Lung (tissue), 12 donors: Measurements from ENCODE around the gene SIM2. TPM values are rescaled to one million over a fixed set of nuclear protein-coding genes. Genes with fewer than 3 reads are reported as not detected.

Source experiments
- ATAC-seq: fragments of 200-7000 bp; cut with Tn5 transposase; one replicate; pipeline ENCODE4 v1.9.1; 2020; ENCODE audit warnings: moderate number of reproducible peaks; ENCODE audit not compliant: insufficient read depth, low FRiP score
- DNase-seq, 3 donors: peaks; one replicate each; pipeline ENCODE4 v3.0.0-alpha.2; 2013 to 2017
- H3K27ac ChIP-seq, 2 donors: one replicate each; pipeline ENCODE4 v1.5.1; 2013; ENCODE audit warnings: mild to moderate bottlenecking in 2 of 2, moderate library complexity in 2 of 2, control low read depth in 1 of 2, inconsistent platforms in 1 of 2, low read depth in 1 of 2, low read length in 1 of 2
- H3K27me3 ChIP-seq, 3 donors: one replicate each; pipeline ENCODE4 v1.5.1; 2013; ENCODE audit warnings: low read length in 2 of 3; ENCODE audit not compliant: control insufficient read depth in 3 of 3, insufficient read depth in 3 of 3
- H3K36me3 ChIP-seq, 4 donors: one replicate each; pipeline ENCODE4 v1.5.1; 2013; ENCODE audit warnings: low read length in 4 of 4, mild to moderate bottlenecking in 1 of 4, moderate library complexity in 1 of 4; ENCODE audit not compliant: control insufficient read depth in 4 of 4, insufficient read depth in 4 of 4
- H3K4me1 ChIP-seq, 5 donors: one replicate each; pipeline ENCODE4 v1.5.1; 2013; ENCODE audit warnings: low read length in 5 of 5, mild to moderate bottlenecking in 2 of 5, moderate library complexity in 1 of 5; ENCODE audit not compliant: control insufficient read depth in 5 of 5, insufficient read depth in 5 of 5
- H3K4me3 ChIP-seq: one replicate; pipeline ENCODE4 v1.5.1; 2013; ENCODE audit warnings: mild to moderate bottlenecking, control low read depth, moderate library complexity
- H3K9ac ChIP-seq, 2 donors: one replicate each; pipeline ENCODE4 v1.5.1; 2013; ENCODE audit warnings: low read length in 2 of 2, control low read depth in 1 of 2; ENCODE audit not compliant: insufficient read depth in 1 of 2
- H3K9me3 ChIP-seq, 4 donors: one replicate each; pipeline ENCODE4 v1.5.1; 2013; ENCODE audit warnings: low read length in 3 of 4, mild to moderate bottlenecking in 1 of 4, moderate library complexity in 1 of 4; ENCODE audit not compliant: control insufficient read depth in 4 of 4, insufficient read depth in 3 of 4
- WGBS, 2 donors: extraction: QIAGEN DNeasy Blood & Tissue Kit; methylation state at CpG; one replicate each; pipeline ENCODE4 v1.1.7; 2013; 5-methylcytosine and 5-hydroxymethylcytosine counted together
- polyA plus RNA-seq, 2 donors: library from polyadenylated mRNA; stranded (reverse); fragments of 200-250 nt; gene quantifications; one replicate each; pipeline ENCODE4 v1.2.1, GENCODE V29; 2013
- total RNA-seq, 2 donors: library from RNA; depleted of rRNA in 1 of 2; stranded (reverse); fragments of >200 nt in 1 of 2; gene quantifications; one replicate each; pipeline ENCODE4 v1.2.1, GENCODE V29; 2014 to 2021
- TF ChIP-seq, protein P1 (sequence below): IDR thresholded peaks from 2 replicates; pipeline ENCODE4 v1.5.1; 2012; ENCODE audit warnings: mild to moderate bottlenecking; ENCODE audit errors: control extremely low read depth, extremely low read depth
- donor health status: control.
- donor health status: control.
- donor health status: Bipolar disorder and iron deficiency.
- donor health status: healthy.
- donor health status: DM: yes; HTN: yes; CAD: no.

Gene SIM2
- total and polyA plus RNA-seq, 4 donors: not detected

DNA sequence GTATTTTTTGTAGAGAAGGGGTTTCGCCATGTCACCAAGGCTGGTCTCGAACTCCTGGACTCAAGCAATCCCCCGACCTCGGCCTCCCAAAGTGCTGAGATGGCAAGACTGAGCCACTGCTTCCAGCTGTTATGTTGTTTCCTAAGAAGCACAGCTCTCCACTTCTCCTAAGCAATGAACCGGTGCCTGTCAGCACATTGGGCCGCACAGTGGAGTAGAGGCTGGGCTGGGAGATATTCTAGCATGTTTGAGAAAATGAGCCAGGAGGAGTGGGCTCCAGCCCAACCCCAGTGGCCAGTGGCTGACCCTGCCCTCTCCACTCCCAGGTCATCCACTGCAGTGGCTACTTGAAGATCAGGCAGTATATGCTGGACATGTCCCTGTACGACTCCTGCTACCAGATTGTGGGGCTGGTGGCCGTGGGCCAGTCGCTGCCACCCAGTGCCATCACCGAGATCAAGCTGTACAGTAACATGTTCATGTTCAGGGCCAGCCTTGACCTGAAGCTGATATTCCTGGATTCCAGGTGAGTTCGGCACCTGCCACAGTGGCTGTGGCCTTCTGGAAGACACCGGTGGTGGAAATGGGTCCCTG is 27.0 kb downstream of the SIM2 start:
- no peak overlapping the region for H3K9ac ChIP-seq
- DNase-seq: no peak

GRCh38 chr21:36727866-36728265 is 29.0 kb downstream of the SIM2 start:
- 83 to 85% methylated on average over 6 of the region's 6 CpGs for WGBS, 2 donors
- TF ChIP-seq, protein P1, sequence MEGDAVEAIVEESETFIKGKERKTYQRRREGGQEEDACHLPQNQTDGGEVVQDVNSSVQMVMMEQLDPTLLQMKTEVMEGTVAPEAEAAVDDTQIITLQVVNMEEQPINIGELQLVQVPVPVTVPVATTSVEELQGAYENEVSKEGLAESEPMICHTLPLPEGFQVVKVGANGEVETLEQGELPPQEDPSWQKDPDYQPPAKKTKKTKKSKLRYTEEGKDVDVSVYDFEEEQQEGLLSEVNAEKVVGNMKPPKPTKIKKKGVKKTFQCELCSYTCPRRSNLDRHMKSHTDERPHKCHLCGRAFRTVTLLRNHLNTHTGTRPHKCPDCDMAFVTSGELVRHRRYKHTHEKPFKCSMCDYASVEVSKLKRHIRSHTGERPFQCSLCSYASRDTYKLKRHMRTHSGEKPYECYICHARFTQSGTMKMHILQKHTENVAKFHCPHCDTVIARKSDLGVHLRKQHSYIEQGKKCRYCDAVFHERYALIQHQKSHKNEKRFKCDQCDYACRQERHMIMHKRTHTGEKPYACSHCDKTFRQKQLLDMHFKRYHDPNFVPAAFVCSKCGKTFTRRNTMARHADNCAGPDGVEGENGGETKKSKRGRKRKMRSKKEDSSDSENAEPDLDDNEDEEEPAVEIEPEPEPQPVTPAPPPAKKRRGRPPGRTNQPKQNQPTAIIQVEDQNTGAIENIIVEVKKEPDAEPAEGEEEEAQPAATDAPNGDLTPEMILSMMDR: no peak
- peaks cover 0 to 12% (median 0%) of the 10 kb centered on the region in 5 donors for H3K4me1 ChIP-seq
- peaks cover 0 to 4% (median 0%) of the 10 kb centered on the region in 4 donors for H3K9me3 ChIP-seq
- H3K4me3 ChIP-seq: no peak overlapping the region
- H3K9ac ChIP-seq: no peak overlapping the region
- no peaks in the 10 kb centered on the region for H3K36me3 ChIP-seq
- DNase-seq (peak; percentile 53 to 72 (median 64)), ATAC-seq (no peak)
- H3K27me3 ChIP-seq: peaks cover 0 to 4% (median 2%) of the 10 kb centered on the region in 3 donors
- no peak overlapping the region for H3K27ac ChIP-seq

More for the DNA sequence above, 27.0 kb downstream of the SIM2 start:
- Histone ChIP-seq H3K4me3 (no peak overlapping the region), H3K9me3 (peaks cover 0 to 4% (median 0%) of the 10 kb centered on the region in 4 donors), H3K4me1 (peaks cover 0 to 12% (median 0%) of the 10 kb centered on the region in 5 donors), H3K27me3 (peaks cover 0 to 4% (median 2%) of the 10 kb centered on the region in 3 donors), H3K27ac (no peak overlapping the region), H3K36me3 (no peaks in the 10 kb centered on the region)
- no peak for ATAC-seq
- WGBS, 2 donors: 96 to 98% methylated on average over 12 of the region's 12 CpGs
- TF ChIP-seq, protein P1: no peak

GRCh38 chr21:36728371-36729111 is 29.6 kb downstream of the SIM2 start:
- 93 to 94% methylated on average over 14 of the region's 14 CpGs for WGBS, 2 donors
- DNase-seq (no peak), ATAC-seq (no peak)
- Histone ChIP-seq H3K27me3 (peaks cover 0 to 4% (median 2%) of the 10 kb centered on the region in 3 donors), H3K9ac (no peak overlapping the region), H3K9me3 (peaks cover 0 to 2% (median 0%) of the 10 kb centered on the region in 4 donors), H3K36me3 (no peaks in the 10 kb centered on the region), H3K4me1 (peaks cover 0 to 12% (median 0%) of the 10 kb centered on the region in 5 donors), H3K4me3 (no peak overlapping the region), H3K27ac (no peak overlapping the region)
- TF ChIP-seq, protein P1: no peak
